ENCODE measurements around the gene ATP2B2. TPM values are rescaled to one million over a fixed set of nuclear protein-coding genes. Genes with fewer than 3 reads are reported as not detected.
A peak's percentile ranks its signal among the peaks of the same experiment; 100 is the strongest.

The ATP2B2 gene
- total RNA-seq, 6 experiments from 2014 or later = 25.9 to 45.1 (median 35.1) TPM

- H3K9me3 ChIP-seq = no peaks in the 10 kb centered on the region
- no peak overlapping the region for H3K27ac ChIP-seq
- no CpG with 5 or more reads among the region's 16 CpGs for WGBS (ENCODE audit: insufficient coverage, low coverage, low lambda C conversion rate, missing lambda C conversion rate)
- no peak for DNase-seq
- intact Hi-C loops (cut with DNase I) = no loop called here
- peaks cover 0 to 19% (median 2%) of the 10 kb centered on the region in 4 donors for H3K36me3 ChIP-seq
- H3K4me1 ChIP-seq = no peaks in the 10 kb centered on the region
- TF ChIP-seq CTCF (IDR thresholded peaks at IDR 0.05) (no peak), POLR2A (IDR thresholded peaks at IDR 0.05) (no peak)
- ATAC-seq = peak; percentile 7 to 21 (median 10)
- H3K4me3 ChIP-seq = no peak overlapping the region
- no peaks in the 10 kb centered on the region for H3K27me3 ChIP-seq
Measured at GRCh38 chr3:10377148-10377725, 128.1 kb downstream of the ATP2B2 start.

- ATAC-seq = no peak
- H3K9me3 ChIP-seq = no peaks in the 10 kb centered on the region
- no CpG with 5 or more reads among the region's 6 CpGs for WGBS (ENCODE audit: insufficient coverage, low coverage, low lambda C conversion rate, missing lambda C conversion rate)
Measured at GRCh38 chr3:10376353-10376752, 129.0 kb downstream of the ATP2B2 start.

GRCh38 chr3:10375296-10376053, 129.9 kb downstream of the ATP2B2 start:
- no peak overlapping the region for H3K4me3 ChIP-seq
- ATAC-seq (no peak), DNase-seq (no peak)
- 96% methylated on average over 13 of the region's 23 CpGs for WGBS (ENCODE audit: insufficient coverage, low coverage, low lambda C conversion rate, missing lambda C conversion rate)
- H3K36me3 ChIP-seq = peaks cover 0 to 27% (median 10%) of the 10 kb centered on the region in 4 donors
- H3K4me1 ChIP-seq = no peaks in the 10 kb centered on the region
- H3K9me3 ChIP-seq = no peaks in the 10 kb centered on the region
- TF ChIP-seq CTCF (IDR thresholded peaks at IDR 0.05) (no peak), POLR2A (IDR thresholded peaks at IDR 0.05) (no peak)
- H3K27ac ChIP-seq = no peak overlapping the region
- intact Hi-C loops (cut with DNase I) = no loop called here
- no peaks in the 10 kb centered on the region for H3K27me3 ChIP-seq

More at GRCh38 chr3:10376353-10376752, 129.0 kb downstream of the ATP2B2 start:
- H3K4me1 ChIP-seq = no peaks in the 10 kb centered on the region
- no peak overlapping the region for H3K27ac ChIP-seq
- TF ChIP-seq CTCF (IDR thresholded peaks at IDR 0.05) (no peak), POLR2A (IDR thresholded peaks at IDR 0.05) (no peak)
- H3K27me3 ChIP-seq = no peaks in the 10 kb centered on the region
- peaks cover 0 to 19% (median 5%) of the 10 kb centered on the region in 4 donors for H3K36me3 ChIP-seq
- no peak for DNase-seq
- no peak overlapping the region for H3K4me3 ChIP-seq
- intact Hi-C loops (cut with DNase I) = no loop called here

- TF ChIP-seq CTCF (IDR thresholded peaks at IDR 0.05) = no peak
- no peak for TF ChIP-seq POLR2A (IDR thresholded peaks at IDR 0.05)
- Histone ChIP-seq H3K27me3 (no peaks in the 10 kb centered on the region), H3K4me1 (no peaks in the 10 kb centered on the region), H3K9me3 (no peaks in the 10 kb centered on the region), H3K4me3 (no peak overlapping the region), H3K27ac (no peak overlapping the region), H3K36me3 (peaks cover 0 to 28% (median 13%) of the 10 kb centered on the region in 4 donors)
- whole genome bisulfite sequencing (ENCODE audit: insufficient coverage, low coverage, low lambda C conversion rate, missing lambda C conversion rate) = 64% methylated on average over 5 of the region's 11 CpGs
- DNase-seq (no peak), ATAC-seq (no peak)
- intact Hi-C loops (cut with DNase I) = no loop called here
Measured at GRCh38 chr3:10374311-10374710, 131.1 kb downstream of the ATP2B2 start.

All from right lobe of liver (tissue), 6 donors.